SK-N-SH treated with all-trans-retinoic acid at 6 μM for 48 hours (cell line): ENCODE measurements around the gene NSUN4.

ENCODE experiments used
- ARNTL ChIP-seq: fragments of 450-650 bp; formaldehyde crosslinking; IDR thresholded peaks from 2 replicates; pipeline ENCODE4 v1.5.0; 2020; ENCODE audit warnings: low read depth, mild to moderate bottlenecking, moderate library complexity, borderline replicate concordance
- BACH2 ChIP-seq: fragments of 250-450 bp; sonication (Bioruptor Pico); IDR thresholded peaks from 2 replicates; pipeline ENCODE4 v1.9.0; 2021; ENCODE audit warnings: mild to moderate bottlenecking, borderline replicate concordance
- GLIS3 ChIP-seq: fragments of 250-450 bp; sonication (Bioruptor Pico); IDR thresholded peaks from 2 replicates; pipeline ENCODE4 v1.5.0; 2020; ENCODE audit warnings: mild to moderate bottlenecking, moderate library complexity
- ISL1 ChIP-seq: fragments of 250-450 bp; sonication (Bioruptor Pico); IDR thresholded peaks from 2 replicates; pipeline ENCODE4 v2.1.2; 2022; ENCODE audit warnings: mild to moderate bottlenecking, moderate library complexity
- PPARA ChIP-seq: fragments of 250-450 bp; sonication (Bioruptor Pico); IDR thresholded peaks from 2 replicates; pipeline ENCODE4 v1.5.0; 2020; ENCODE audit warnings: mild to moderate bottlenecking, borderline replicate concordance
- TCF4 ChIP-seq: fragments of 250-450 bp; sonication (Bioruptor Pico); IDR thresholded peaks from 2 replicates; pipeline ENCODE4 v1.8.0; 2021; ENCODE audit warnings: mild to moderate bottlenecking, moderate library complexity, borderline replicate concordance
- ZC3H10 ChIP-seq: fragments of 250-450 bp; sonication (Bioruptor Pico); IDR thresholded peaks from 2 replicates; pipeline ENCODE4 v1.5.1; 2021; ENCODE audit warnings: mild to moderate bottlenecking, moderate library complexity
- ZNF8 ChIP-seq: fragments of 450-650 bp; formaldehyde crosslinking; IDR thresholded peaks from 2 replicates; pipeline ENCODE4 v1.5.0; 2020; ENCODE audit warnings: mild to moderate bottlenecking, moderate library complexity
- TF ChIP-seq, protein P1 (sequence below): fragments of 250-450 bp; sonication (Bioruptor Pico); IDR thresholded peaks from 2 replicates; pipeline ENCODE4 v1.8.0; 2020; ENCODE audit warnings: mild to moderate bottlenecking, moderate library complexity, borderline replicate concordance

DNA sequence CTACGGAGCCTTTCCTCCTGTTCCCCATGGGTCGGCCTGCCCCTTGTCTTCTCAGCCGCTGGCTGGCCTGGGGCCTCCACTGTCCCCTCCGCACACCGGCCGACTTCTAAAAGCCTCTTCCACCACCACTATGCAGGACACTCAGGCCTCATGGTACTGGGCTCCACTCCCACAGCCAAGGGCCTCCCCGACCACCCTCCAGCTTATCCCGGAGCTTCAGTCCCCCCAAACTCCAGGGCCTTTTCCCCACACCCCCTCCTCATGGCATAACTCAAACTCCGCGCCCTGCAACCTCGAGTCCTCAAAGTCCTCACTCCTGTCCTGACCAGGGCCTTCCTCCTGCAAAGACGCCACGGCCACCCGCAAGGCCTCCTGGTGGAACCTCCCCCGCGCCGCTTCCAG lies 39.2 kb upstream of the NSUN4 start:
- TF ChIP-seq PPARA (CRISPR knock-in tag) (no peak), TCF4 (CRISPR knock-in tag) (no peak), ZNF8 (CRISPR knock-in tag) (no peak), ARNTL (CRISPR knock-in tag) (no peak), ISL1 (CRISPR knock-in tag) (no peak), BACH2 (CRISPR knock-in tag) (no peak), GLIS3 (CRISPR knock-in tag) (no peak), ZC3H10 (CRISPR knock-in tag) (no peak)
- TF ChIP-seq, protein P1, sequence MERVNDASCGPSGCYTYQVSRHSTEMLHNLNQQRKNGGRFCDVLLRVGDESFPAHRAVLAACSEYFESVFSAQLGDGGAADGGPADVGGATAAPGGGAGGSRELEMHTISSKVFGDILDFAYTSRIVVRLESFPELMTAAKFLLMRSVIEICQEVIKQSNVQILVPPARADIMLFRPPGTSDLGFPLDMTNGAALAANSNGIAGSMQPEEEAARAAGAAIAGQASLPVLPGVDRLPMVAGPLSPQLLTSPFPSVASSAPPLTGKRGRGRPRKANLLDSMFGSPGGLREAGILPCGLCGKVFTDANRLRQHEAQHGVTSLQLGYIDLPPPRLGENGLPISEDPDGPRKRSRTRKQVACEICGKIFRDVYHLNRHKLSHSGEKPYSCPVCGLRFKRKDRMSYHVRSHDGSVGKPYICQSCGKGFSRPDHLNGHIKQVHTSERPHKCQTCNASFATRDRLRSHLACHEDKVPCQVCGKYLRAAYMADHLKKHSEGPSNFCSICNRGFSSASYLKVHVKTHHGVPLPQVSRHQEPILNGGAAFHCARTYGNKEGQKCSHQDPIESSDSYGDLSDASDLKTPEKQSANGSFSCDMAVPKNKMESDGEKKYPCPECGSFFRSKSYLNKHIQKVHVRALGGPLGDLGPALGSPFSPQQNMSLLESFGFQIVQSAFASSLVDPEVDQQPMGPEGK: no peak
